K562 (cell line): ENCODE data around the gene HERC3. TPM values are rescaled to one million over a fixed set of nuclear protein-coding genes. Genes with fewer than 3 reads are reported as not detected.

Experiments
- CREM ChIP-seq: IDR thresholded peaks from 2 replicates; pipeline ENCODE4 v1.6.1; 2014; ENCODE audit warnings: antibody characterized with exemption, low read depth
- FOXO4 ChIP-seq: fragments of 450-650 bp; formaldehyde crosslinking; IDR thresholded peaks from 2 replicates; pipeline ENCODE4 v1.4.0; 2020; ENCODE audit warnings: mild to moderate bottlenecking, moderate library complexity
- HMGN3 ChIP-seq: IDR thresholded peaks from 2 replicates; pipeline ENCODE4 v1.6.1; 2011; ENCODE audit warnings: borderline replicate concordance, low read depth, mild to moderate bottlenecking, mixed read lengths, low read length; ENCODE audit not compliant: insufficient read length; ENCODE audit errors: extremely low read depth
- KLF13 ChIP-seq: fragments of 450-650 bp; IDR thresholded peaks from 2 replicates; pipeline ENCODE4 v1.6.1; 2016; ENCODE audit warnings: missing genetic modification characterization, low read depth, mild to moderate bottlenecking, missing compliant biosample characterization, moderate library complexity, borderline replicate concordance
- MGA ChIP-seq: fragments of 450-650 bp; IDR thresholded peaks from 2 replicates; pipeline ENCODE4 v1.6.1; 2016; ENCODE audit warnings: mild to moderate bottlenecking, moderate library complexity
- NRF1 ChIP-seq, 2 experiments: fragments of 450-650 bp; IDR thresholded peaks in 1 of 2; conservative IDR thresholded peaks in 1 of 2; 2 replicates each; pipeline ENCODE4 v1.6.1; 2014; ENCODE audit warnings: mild to moderate bottlenecking in 2 of 2
- PRMT5 ChIP-seq: sonication (generic); formaldehyde crosslinking; IDR thresholded peaks from 2 replicates; pipeline ENCODE4 v1.5.0; 2020; ENCODE audit warnings: missing genetic modification reagents
- ZNF639 ChIP-seq, 2 experiments: fragments of 200-800 bp in 1 of 2; sonication (Bioruptor generic) in 1 of 2; sonication (generic) in 1 of 2; formaldehyde crosslinking in 1 of 2; IDR thresholded peaks in 1 of 2; conservative IDR thresholded peaks in 1 of 2; 2 replicates each; pipeline versions ENCODE4 v1.5.0 to v1.6.1; 2016 to 2020; ENCODE audit warnings: missing compliant biosample characterization in 1 of 2, missing genetic modification characterization in 1 of 2, missing genetic modification reagents in 1 of 2
- polyA plus RNA-seq, 8 experiments: library from polyadenylated mRNA; depleted of rRNA in 4 of 8; stranded (reverse) in 5 of 8; unstranded in 3 of 8; fragments of >200 nt; fragmentation: Nextera tagmentation in 2 of 8; fragmentation: Illumina TruSeq in 1 of 8; extraction: Ambion mirVana in 2 of 8; extraction: Trizol in 1 of 8; gene quantifications; 2 replicates each; pipeline versions ENCODE4 v1.2.1 to v1.2.3, GENCODE V29; 2011 to 2014; ENCODE audit warnings: inconsistent platforms in 1 of 8, missing spikeins in 1 of 8
- total RNA-seq, 7 experiments: library from RNA; depleted of rRNA in 6 of 7; stranded (reverse); fragments of >200 nt in 6 of 7; fragmentation: Illumina TruSeq in 2 of 7; extraction: Trizol in 2 of 7; gene quantifications; 2 replicates each; pipeline versions ENCODE4 v1.2.1 to v1.2.3, GENCODE V29; 2011 to 2021; ENCODE audit warnings: low replicate concordance in 1 of 7

Gene HERC3
- total and polyA plus RNA-seq, 9 of the 15 experiments (the other 6 are each of a cell fraction or from before 2014, with no cell fraction given) = 1.8 to 13.1 (median 7.6) TPM

DNA sequence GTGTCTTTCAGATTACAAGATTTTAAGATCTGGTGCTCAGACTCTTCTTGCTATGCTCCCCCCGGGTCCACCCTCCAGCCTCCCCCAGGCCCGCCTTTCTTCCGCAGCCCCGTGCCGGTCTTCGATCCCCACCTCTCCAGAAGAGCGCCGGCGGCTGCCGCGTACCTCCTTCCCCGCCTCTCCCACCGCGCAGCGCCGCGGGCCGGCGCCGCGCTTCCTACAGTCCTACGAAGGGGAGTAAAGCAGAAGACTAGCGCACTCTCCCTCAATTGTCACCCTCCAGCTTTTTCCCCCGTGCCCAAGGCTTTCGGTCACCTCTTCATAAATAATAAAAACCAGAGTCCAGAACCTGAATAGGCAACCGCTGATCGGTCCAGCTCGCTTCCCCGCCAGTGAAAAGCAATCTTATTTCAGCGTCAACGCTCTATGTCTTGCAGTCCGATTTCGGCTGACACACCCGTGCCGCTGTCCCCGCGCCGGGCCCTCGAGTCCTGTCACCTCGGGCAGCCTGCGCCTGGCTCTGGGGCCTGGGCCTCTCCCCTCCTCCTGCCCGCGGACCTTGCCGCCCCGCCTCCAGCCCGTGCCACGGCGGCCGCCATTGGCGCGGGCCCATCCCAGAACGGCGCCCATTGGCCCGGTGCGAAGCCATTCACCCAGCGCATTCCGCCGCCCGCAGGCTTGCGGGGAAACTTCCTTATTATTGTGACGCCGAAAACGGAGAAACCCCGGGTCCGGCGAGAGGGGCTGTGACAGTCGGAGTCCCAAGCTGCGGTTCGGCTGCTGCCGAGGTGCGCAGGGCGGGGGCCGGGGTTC, at the start of gene HERC3 (continued):
- TF ChIP-seq ZNF639 (CRISPR knock-in tag; conservative IDR thresholded peaks at IDR 0.05 in 1 of 2, IDR thresholded peaks at IDR 0.05 in 1 of 2) (0 out of 4 replicates have a peak, but pooled peaks of 1 of the 2 experiments have one; percentile 32), FOXO4 (CRISPR knock-in tag) (no peak), CREM (peak; percentile 39), MGA (peak; percentile 96), KLF13 (tag) (no peak), PRMT5 (CRISPR knock-in tag) (no peak), NRF1 (conservative IDR thresholded peaks at IDR 0.05 in 1 of 2, IDR thresholded peaks at IDR 0.05 in 1 of 2) (peak; percentile 71 to 79), HMGN3 (peak; percentile 56)
